PFSK-1 (cell line): ENCODE data around the gene RRAGB.

Experiments
- POLR2AphosphoS5 ChIP-seq: IDR thresholded peaks from 2 replicates; pipeline ENCODE4 v1.6.1; 2012; ENCODE audit warnings: low read depth, mild to moderate bottlenecking, control low read depth, low read length, moderate library complexity
- REST ChIP-seq, 2 experiments: IDR thresholded peaks; 2 replicates each; pipeline versions ENCODE4 v1.6.1 to v1.8.0; 2011 to 2012; ENCODE audit warnings: low read depth in 2 of 2, low read length in 2 of 2, control low read depth in 1 of 2, inconsistent platforms in 1 of 2, mild to moderate bottlenecking in 1 of 2, moderate library complexity in 1 of 2; ENCODE audit not compliant: insufficient read depth in 1 of 2
- SIN3A ChIP-seq: IDR thresholded peaks from 2 replicates; pipeline ENCODE4 v1.6.1; 2012; ENCODE audit warnings: mild to moderate bottlenecking, low read length, moderate library complexity, borderline replicate concordance; ENCODE audit not compliant: insufficient read depth
- TAF1 ChIP-seq: IDR thresholded peaks from 2 replicates; pipeline ENCODE4 v1.6.1; 2012; ENCODE audit warnings: low read length, control low read depth, borderline replicate concordance; ENCODE audit not compliant: insufficient read depth

- TF ChIP-seq POLR2AphosphoS5: no peak
- no peak for TF ChIP-seq REST (IDR thresholded peaks at IDR 0.05; ENCODE audit: insufficient read depth in 1 of 2, low read depth in 2 of 2, low read length in 2 of 2)
- TF ChIP-seq TAF1: no peak
- no peak for TF ChIP-seq SIN3A
These were observed 3.4 kb upstream of the RRAGB start for GRCh38 chrX:55714161-55714560.
